Stomach (tissue), 4 donors: Measurements from ENCODE around the gene POLR2L.

ENCODE experiments used
- EP300 ChIP-seq: sonication (generic); formaldehyde crosslinking; IDR thresholded peaks from one replicate; pipeline ENCODE4 v1.6.1; 2017; ENCODE audit warnings: antibody characterized with exemption
- POLR2A ChIP-seq, 4 donors: fragments of 450-650 bp; IDR thresholded peaks; one replicate each; pipeline ENCODE4 v1.6.1; 2016; ENCODE audit warnings: antibody characterized with exemption in 4 of 4, control low read depth in 2 of 4, mild to moderate bottlenecking in 1 of 4, moderate library complexity in 1 of 4
- POLR2AphosphoS5 ChIP-seq, 3 donors: sonication (generic); formaldehyde crosslinking; IDR thresholded peaks; one replicate each; pipeline ENCODE4 v1.6.1; 2016; ENCODE audit warnings: antibody characterized with exemption in 3 of 3
- TF ChIP-seq, protein P1 (sequence below), 7 experiments: fragments of 450-650 bp in 4 of 7; fragments of 200-600 bp in 3 of 7; sonication (generic) in 3 of 7; IDR thresholded peaks; one replicate each; pipeline ENCODE4 v1.5.1; 2016 to 2019; ENCODE audit warnings: antibody characterized with exemption in 7 of 7, control low read depth in 2 of 7, mild to moderate bottlenecking in 1 of 7

DNA sequence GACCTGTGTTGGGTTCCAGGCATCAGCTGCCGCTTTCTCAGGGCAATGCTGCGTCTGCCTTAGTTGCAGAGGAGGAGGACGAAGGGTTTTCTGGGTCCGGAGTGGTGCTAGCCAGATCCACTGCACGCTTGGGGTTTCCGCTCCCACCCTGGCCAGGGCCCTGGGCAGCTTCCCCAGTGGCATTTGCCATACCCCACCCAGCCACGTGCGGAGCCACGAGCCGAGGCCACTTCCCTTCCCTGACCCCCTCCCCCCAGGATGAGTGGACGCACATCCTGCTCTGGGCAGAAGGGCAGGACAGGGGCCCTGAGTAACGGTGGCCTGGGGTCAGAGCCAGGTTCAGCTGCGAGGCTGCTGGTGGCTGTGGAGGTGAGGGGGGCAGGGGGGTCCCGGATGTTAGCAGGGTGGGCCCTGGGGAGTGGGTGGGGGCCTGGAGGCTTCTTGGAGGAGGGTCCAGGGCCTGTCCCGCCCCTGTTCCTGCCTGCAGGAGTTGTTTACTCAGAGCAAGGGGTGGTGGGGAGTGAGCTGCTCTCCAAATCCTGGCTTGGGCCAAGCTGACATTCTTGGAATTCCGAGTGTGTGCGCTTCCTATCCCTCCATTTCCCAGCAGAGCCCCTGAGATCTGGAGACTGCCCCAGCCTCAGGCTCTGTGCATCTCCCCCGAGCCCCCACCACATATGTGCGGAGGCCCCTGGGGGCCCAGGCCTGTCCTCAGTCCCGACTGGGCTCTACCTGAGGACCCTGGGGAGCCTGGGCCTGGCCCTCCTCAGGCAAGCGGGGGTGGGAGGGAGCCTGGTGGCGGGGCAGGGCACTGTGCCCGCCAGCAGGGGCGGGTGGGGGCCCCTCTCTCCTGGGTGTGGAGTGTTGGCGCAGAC is 1.7 kb upstream of the POLR2L start:
- TF ChIP-seq, protein P1, sequence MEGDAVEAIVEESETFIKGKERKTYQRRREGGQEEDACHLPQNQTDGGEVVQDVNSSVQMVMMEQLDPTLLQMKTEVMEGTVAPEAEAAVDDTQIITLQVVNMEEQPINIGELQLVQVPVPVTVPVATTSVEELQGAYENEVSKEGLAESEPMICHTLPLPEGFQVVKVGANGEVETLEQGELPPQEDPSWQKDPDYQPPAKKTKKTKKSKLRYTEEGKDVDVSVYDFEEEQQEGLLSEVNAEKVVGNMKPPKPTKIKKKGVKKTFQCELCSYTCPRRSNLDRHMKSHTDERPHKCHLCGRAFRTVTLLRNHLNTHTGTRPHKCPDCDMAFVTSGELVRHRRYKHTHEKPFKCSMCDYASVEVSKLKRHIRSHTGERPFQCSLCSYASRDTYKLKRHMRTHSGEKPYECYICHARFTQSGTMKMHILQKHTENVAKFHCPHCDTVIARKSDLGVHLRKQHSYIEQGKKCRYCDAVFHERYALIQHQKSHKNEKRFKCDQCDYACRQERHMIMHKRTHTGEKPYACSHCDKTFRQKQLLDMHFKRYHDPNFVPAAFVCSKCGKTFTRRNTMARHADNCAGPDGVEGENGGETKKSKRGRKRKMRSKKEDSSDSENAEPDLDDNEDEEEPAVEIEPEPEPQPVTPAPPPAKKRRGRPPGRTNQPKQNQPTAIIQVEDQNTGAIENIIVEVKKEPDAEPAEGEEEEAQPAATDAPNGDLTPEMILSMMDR (IDR thresholded peaks at IDR 0.05): peak in 1 of 7 experiments; percentile 10
- TF ChIP-seq POLR2A (IDR thresholded peaks at IDR 0.05) (no peak), POLR2AphosphoS5 (IDR thresholded peaks at IDR 0.05) (peak; percentile 77 to 83 (median 78)), EP300 (no peak)
